Measurements from ENCODE around the gene TNFRSF17. TPM values are rescaled to one million over a fixed set of nuclear protein-coding genes. Genes with fewer than 3 reads are reported as not detected.
"Not testable (repeated sequence)": the region's sequence is repeated elsewhere in the genome, so short reads cannot be mapped to it uniquely, and the experiment has no call there.

Gene TNFRSF17
- under 1 TPM in 1 of 6 experiments, not detected in 5; 0.28 TPM for total RNA-seq (2021; fragmentation: NEBNext Ultra II Directional; extraction: Animal tissue kit (Norgen Biotek cat#: 25700))
- long read RNA-seq, result 0 reads

GRCh38 chr16:11964761-11965551 is at the start of gene TNFRSF17:
Gene TNFRSF17, plus strand, starts transcription at chr16:11965210. Its CDS starts 115 bp downstream, at chr16:11965325.
- TF ChIP-seq, protein P1, sequence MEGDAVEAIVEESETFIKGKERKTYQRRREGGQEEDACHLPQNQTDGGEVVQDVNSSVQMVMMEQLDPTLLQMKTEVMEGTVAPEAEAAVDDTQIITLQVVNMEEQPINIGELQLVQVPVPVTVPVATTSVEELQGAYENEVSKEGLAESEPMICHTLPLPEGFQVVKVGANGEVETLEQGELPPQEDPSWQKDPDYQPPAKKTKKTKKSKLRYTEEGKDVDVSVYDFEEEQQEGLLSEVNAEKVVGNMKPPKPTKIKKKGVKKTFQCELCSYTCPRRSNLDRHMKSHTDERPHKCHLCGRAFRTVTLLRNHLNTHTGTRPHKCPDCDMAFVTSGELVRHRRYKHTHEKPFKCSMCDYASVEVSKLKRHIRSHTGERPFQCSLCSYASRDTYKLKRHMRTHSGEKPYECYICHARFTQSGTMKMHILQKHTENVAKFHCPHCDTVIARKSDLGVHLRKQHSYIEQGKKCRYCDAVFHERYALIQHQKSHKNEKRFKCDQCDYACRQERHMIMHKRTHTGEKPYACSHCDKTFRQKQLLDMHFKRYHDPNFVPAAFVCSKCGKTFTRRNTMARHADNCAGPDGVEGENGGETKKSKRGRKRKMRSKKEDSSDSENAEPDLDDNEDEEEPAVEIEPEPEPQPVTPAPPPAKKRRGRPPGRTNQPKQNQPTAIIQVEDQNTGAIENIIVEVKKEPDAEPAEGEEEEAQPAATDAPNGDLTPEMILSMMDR (IDR thresholded peaks at IDR 0.05), result no peak
- peak within 1 kb of the TSS; percentile 7; the same call in 1 of the 2 replicates for H3K27ac Mint-ChIP-seq

GRCh38 chr16:11915644-11916523 is 49.1 kb upstream of the TNFRSF17 start, which contains the start of gene GSPT1:
Gene GSPT1, minus strand, starts transcription at chr16:11915956. Its CDS starts 236 bp downstream, at chr16:11915720.
- Mint-ChIP-seq H3K27ac (peak within 1 kb of the TSS; percentile 98), H3K4me3 (peak within 1 kb of the TSS; percentile 95), H3K4me1 (ENCODE audit: low read depth) (peaks cover 38% of the 10 kb centered on the region), H3K27me3 (ENCODE audit: insufficient read depth) (peaks cover 4% of the 10 kb centered on the region), H3K36me3 (ENCODE audit: low read depth) (peaks cover 27% of the 10 kb centered on the region), H3K9me3 (no peaks in the 10 kb centered on the region)
- peak; percentile 98 for DNase-seq
- TF ChIP-seq, protein P1 (IDR thresholded peaks at IDR 0.05), result peak; percentile 53; the same call in 1 of the 2 replicates

More at GRCh38 chr16:11964761-11965551, at the start of gene TNFRSF17:
- Mint-ChIP-seq H3K36me3 (ENCODE audit: low read depth) (no peaks in the 10 kb centered on the region), H3K4me1 (ENCODE audit: low read depth) (peaks cover 9% of the 10 kb centered on the region), H3K4me3 (no peak within 1 kb of the TSS), H3K9me3 (no peaks in the 10 kb centered on the region), H3K27me3 (ENCODE audit: insufficient read depth) (no peaks in the 10 kb centered on the region)
- DNase-seq, result peak; percentile 13

DNA sequence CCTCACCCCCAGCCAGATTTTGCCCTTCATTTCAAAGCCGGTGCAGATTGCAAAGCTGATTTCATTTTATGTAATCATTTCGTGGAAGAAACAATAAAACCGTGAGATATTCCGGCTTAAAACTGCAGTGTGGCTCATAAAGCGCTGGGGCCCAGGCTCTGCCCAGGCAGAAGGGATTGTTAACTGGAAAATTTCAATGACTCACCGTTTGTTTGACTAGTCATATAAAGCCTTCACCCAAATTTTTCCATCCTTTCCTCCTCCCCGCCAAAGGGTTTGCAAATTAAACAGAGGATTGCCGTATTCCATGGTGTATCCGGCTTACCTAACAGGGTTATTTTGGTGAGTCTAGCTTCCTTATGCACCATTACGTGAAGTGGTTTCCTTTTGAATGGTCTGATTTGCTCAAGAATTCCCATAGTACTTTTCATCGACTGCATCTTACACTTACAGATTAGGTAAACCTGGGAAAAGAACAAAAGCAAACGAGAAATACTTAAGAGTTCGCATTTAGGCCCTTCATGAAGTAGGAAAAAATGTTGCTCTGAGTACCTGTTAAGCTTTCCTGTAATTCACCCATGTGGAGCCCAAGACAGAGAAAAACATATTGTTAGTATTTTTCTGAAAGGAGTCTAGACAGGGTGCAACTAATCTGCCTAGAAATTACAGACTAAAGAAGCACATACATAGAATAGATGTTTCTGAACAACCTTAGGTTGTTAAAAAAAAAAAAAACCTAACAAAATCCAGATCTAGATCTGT is 48.3 kb upstream of the TNFRSF17 start:
- H3K9me3 Mint-ChIP-seq, result no peaks in the 10 kb centered on the region
- H3K4me3 Mint-ChIP-seq, result peak overlapping the region; percentile 95
- peak; percentile 80 for DNase-seq
- peaks cover 35% of the 10 kb centered on the region for H3K4me1 Mint-ChIP-seq (ENCODE audit: low read depth)
- peak overlapping the region; percentile 98 for H3K27ac Mint-ChIP-seq
- H3K27me3 Mint-ChIP-seq (ENCODE audit: insufficient read depth), result peaks cover 10% of the 10 kb centered on the region
- H3K36me3 Mint-ChIP-seq (ENCODE audit: low read depth), result peaks cover 27% of the 10 kb centered on the region
- TF ChIP-seq, protein P1 (IDR thresholded peaks at IDR 0.05), result no peak

GRCh38 chr16:11924046-11924445 is 41.0 kb upstream of the TNFRSF17 start:
- H3K27ac Mint-ChIP-seq; H3K36me3 Mint-ChIP-seq (ENCODE audit: low read depth); H3K4me1 Mint-ChIP-seq (ENCODE audit: low read depth); H3K4me3 Mint-ChIP-seq; H3K27me3 Mint-ChIP-seq (ENCODE audit: insufficient read depth); H3K9me3 Mint-ChIP-seq; DNase-seq: not testable (repeated sequence)

GRCh38 chr16:11927350-11927749 is 37.7 kb upstream of the TNFRSF17 start:
- H3K27me3 Mint-ChIP-seq (ENCODE audit: insufficient read depth); H3K4me1 Mint-ChIP-seq (ENCODE audit: low read depth); H3K4me3 Mint-ChIP-seq; H3K36me3 Mint-ChIP-seq (ENCODE audit: low read depth); H3K27ac Mint-ChIP-seq; DNase-seq; H3K9me3 Mint-ChIP-seq: not testable (repeated sequence)

GRCh38 chr16:11941945-11942344 is 23.1 kb upstream of the TNFRSF17 start, which contains the start of gene NPIPB2:
Gene NPIPB2, minus strand, starts transcription at chr16:11942045. Its CDS starts 0 bp downstream, at chr16:11942045.
- not testable (repeated sequence) for H3K27me3 Mint-ChIP-seq (ENCODE audit: insufficient read depth); H3K9me3 Mint-ChIP-seq; H3K4me3 Mint-ChIP-seq; H3K4me1 Mint-ChIP-seq (ENCODE audit: low read depth); H3K36me3 Mint-ChIP-seq (ENCODE audit: low read depth); H3K27ac Mint-ChIP-seq; DNase-seq

All from HFFc6 (cell line).